SH-SY5Y (cell line): ENCODE measurements around the gene DGCR8.

Experiments
- GATA2 ChIP-seq: IDR thresholded peaks from 2 replicates; pipeline ENCODE4 v1.6.1; 2011; ENCODE audit warnings: mild to moderate bottlenecking, low read depth, low read length
- GATA3 ChIP-seq: IDR thresholded peaks from 2 replicates; pipeline ENCODE4 v1.6.1; 2011; ENCODE audit warnings: low read depth, mild to moderate bottlenecking, low read length, moderate library complexity

DNA sequence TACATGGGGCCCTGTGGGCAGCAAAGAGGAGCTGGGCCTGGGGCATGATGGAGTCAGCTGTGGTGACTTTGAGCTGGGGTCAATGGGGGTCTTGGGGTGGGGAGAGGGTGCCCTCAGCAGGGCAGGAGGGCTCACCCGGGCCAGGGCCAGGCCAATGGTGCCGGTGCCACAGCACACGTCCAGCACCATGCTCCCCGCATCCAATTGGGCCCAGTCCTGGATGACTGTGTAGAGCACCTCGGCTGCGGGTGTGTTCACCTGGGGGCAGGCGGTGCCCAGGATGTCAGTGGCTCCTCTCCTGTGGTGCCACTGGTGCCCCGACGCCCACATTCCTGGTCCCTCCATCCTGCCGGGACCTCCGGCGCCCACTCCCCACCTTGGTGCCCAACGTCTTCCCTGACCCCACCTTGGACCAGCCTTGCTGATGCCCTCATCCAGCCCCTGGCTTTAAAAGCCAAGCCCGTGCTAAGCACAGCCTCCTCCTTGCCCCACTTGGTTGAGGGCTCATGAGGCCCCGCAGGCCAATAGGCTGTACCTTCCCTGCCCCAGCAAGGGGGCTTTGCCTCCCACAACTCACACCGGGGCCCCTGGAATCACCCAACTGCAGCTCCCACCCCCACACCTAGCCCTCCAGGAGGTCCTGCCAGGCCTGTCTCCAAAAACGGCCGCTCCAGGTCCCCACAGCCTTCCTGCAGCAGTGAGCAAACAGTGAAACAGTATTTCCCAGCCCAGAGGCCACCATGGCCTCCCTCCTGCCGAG lies 33.7 kb downstream of the DGCR8 start:
- TF ChIP-seq GATA2 (no peak), GATA3 (no peak)
